HG02884 (cell line): ENCODE data around the gene ZNF20.
A peak's percentile ranks its signal among the peaks of the same experiment; 100 is the strongest.

Experiments
- ATAC-seq: cut with Tn5 transposase; IDR thresholded peaks from one replicate; pipeline ENCODE4 v1.9.1; 2021; ENCODE audit warnings: mild to moderate bottlenecking, moderate library complexity; ENCODE audit not compliant: unreplicated experiment

ZNF20 gene

GRCh38 chr19:12139885-12140544, at the start of gene ZNF20:
ZNF20 (minus strand) TSS chr19:12140350; CDS start chr19:12140182, 168 bp downstream.
- peak; percentile 92 for ATAC-seq

GRCh38 chr19:12187625-12188024, 47.5 kb upstream of the ZNF20 start:
- ATAC-seq, result no peak

- ATAC-seq, result no peak
Observed at GRCh38 chr19:12180377-12180776, 40.2 kb upstream of the ZNF20 start.

- no peak for ATAC-seq
Observed at GRCh38 chr19:12166626-12167025, 26.5 kb upstream of the ZNF20 start.

- ATAC-seq, result no peak
Observed at GRCh38 chr19:12163826-12164225, 23.7 kb upstream of the ZNF20 start.

GRCh38 chr19:12162882-12163806, 23.0 kb upstream of the ZNF20 start, which contains the start of gene ZNF136:
ZNF136 (plus strand) TSS chr19:12163096; CDS start chr19:12163204, 108 bp downstream.
- peak; percentile 87 for ATAC-seq

GRCh38 chr19:12162513-12162881, 22.3 kb upstream of the ZNF20 start:
- ATAC-seq, result no peak

GRCh38 chr19:12159773-12160414, 19.7 kb upstream of the ZNF20 start:
- no peak for ATAC-seq

- no peak for ATAC-seq
Observed at GRCh38 chr19:12156223-12157058, 16.3 kb upstream of the ZNF20 start, which contains the start of gene ZNF625. ZNF625 (minus strand) TSS chr19:12156734; CDS start chr19:12156558, 176 bp downstream.

- no peak for ATAC-seq
Observed at GRCh38 chr19:12155324-12155860, 15.2 kb upstream of the ZNF20 start.

- ATAC-seq, result no peak
Observed at GRCh38 chr19:12145348-12145747, 5.2 kb upstream of the ZNF20 start.

- ATAC-seq, result no peak
Observed at GRCh38 chr19:12141405-12141736, 1.2 kb upstream of the ZNF20 start.

- ATAC-seq, result peak; percentile 3
Observed at GRCh38 chr19:12140545-12141404, 625 bp upstream of the ZNF20 start.

- ATAC-seq, result no peak
Observed at GRCh38 chr19:12139269-12139668, 881 bp downstream of the ZNF20 start.

- ATAC-seq, result no peak
Observed at GRCh38 chr19:12137221-12137940, 2.8 kb downstream of the ZNF20 start.

GRCh38 chr19:12133069-12133468, 7.1 kb downstream of the ZNF20 start:
- ATAC-seq, result no peak

GRCh38 chr19:12126707-12127106, 13.4 kb downstream of the ZNF20 start:
- no peak for ATAC-seq

GRCh38 chr19:12117201-12117970, 22.8 kb downstream of the ZNF20 start:
- ATAC-seq, result no peak
